ENCODE measurements around the gene BANK1. TPM values are rescaled to one million over a fixed set of nuclear protein-coding genes. Genes with fewer than 3 reads are reported as not detected.

Gene BANK1
- total and polyA plus RNA-seq, 10 of the 15 experiments (the other 5 are each of a cell fraction or from before 2014, with no cell fraction given): 0.13 to 2.1 (median 0.42) TPM

GRCh38 chr4:102064747-102065442 is 274.4 kb downstream of the BANK1 start:
- CTCF ChIA-PET: no interaction called here
- intact Hi-C loops (cut with micrococcal nuclease; ENCODE audit: unreplicated experiment): no loop called here

DNA sequence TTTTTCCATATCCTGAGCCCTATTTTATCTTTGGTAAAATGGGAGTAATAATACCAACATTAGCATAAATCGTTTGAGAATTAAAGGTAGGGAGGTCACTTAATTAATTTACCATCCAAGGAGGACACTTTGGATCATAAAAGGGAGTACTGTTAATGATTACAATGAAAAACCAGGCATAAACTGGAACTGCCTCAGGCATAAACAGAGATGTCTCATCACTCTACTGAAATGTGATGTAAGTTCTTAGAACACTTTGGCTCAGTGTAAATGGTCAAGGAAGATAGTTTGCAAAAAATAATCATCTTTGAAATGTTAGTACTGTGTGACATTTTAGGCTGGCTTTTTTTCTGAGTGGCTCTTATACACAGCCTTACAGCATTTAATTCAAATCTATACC is 286.1 kb downstream of the BANK1 start:
- CTCF ChIA-PET: no interaction called here
- RAD21 ChIA-PET (ENCODE audit: unreplicated experiment): no interaction called here
- FAIRE-seq (no peak), DNase-seq (ENCODE audit: low read depth, low spot score) (no peak), ATAC-seq (no peak)
- Histone ChIP-seq H3K27me3 (replicated peaks in 1 of 2; ENCODE audit: control insufficient read depth in 2 of 2, insufficient read depth in 2 of 2, low read length in 1 of 2) (no peaks in the 10 kb centered on the region), H3K79me2 (ENCODE audit: control insufficient read depth, insufficient read depth, low read length) (no peaks in the 10 kb centered on the region), H4K20me1 (ENCODE audit: control insufficient read depth, insufficient read depth) (no peaks in the 10 kb centered on the region), H3K9ac (ENCODE audit: control insufficient read depth, insufficient read depth, low read length) (no peak overlapping the region), H3K4me2 (ENCODE audit: control insufficient read depth, insufficient read depth) (no peak overlapping the region), H2AFZ (ENCODE audit: control insufficient read depth, low read depth, low read length) (no peak overlapping the region), H3K27ac (ENCODE audit: control insufficient read depth, insufficient read depth) (no peak overlapping the region), H3K36me3 (ENCODE audit: control insufficient read depth in 2 of 2, insufficient read depth in 2 of 2, low read length in 1 of 2) (no peaks in the 10 kb centered on the region), H3K4me1 (ENCODE audit: control insufficient read depth, insufficient read depth, low read length) (no peaks in the 10 kb centered on the region), H3K9me3 (replicated peaks; ENCODE audit: control insufficient read depth, insufficient read depth, low read length) (no peaks in the 10 kb centered on the region), H3K4me3 (no peak overlapping the region)
- POLR2A ChIA-PET: no interaction called here
- SMC1A ChIA-PET (ENCODE audit: uncharacterized antibody, unreplicated experiment): no interaction called here
- BruUV-seq (replicated peaks): no TSS peak
- TF ChIP-seq MTA2 (IDR thresholded peaks at IDR 0.05; ENCODE audit: low read depth): no peak
- TF ChIP-seq FOXM1 (IDR thresholded peaks at IDR 0.05; ENCODE audit: low read depth, low read length): no peak
- in situ Hi-C loops (cut with MboI) (no loop called here), intact Hi-C loops (cut with micrococcal nuclease; ENCODE audit: unreplicated experiment) (no loop called here)
- 0% methylated on average over 1 of the region's 1 CpG for WGBS (ENCODE audit: insufficient coverage, insufficient replicate concordance, low lambda C conversion rate, missing lambda C conversion rate)

More at GRCh38 chr4:102064747-102065442, 274.4 kb downstream of the BANK1 start:
- TF ChIP-seq CREB1 (IDR thresholded peaks at IDR 0.05; ENCODE audit: low read depth) (no peak), ESRRA (IDR thresholded peaks at IDR 0.05; ENCODE audit: low read length) (no peak), PAX8 (IDR thresholded peaks at IDR 0.05) (no peak)
- TF ChIP-seq, protein P1, sequence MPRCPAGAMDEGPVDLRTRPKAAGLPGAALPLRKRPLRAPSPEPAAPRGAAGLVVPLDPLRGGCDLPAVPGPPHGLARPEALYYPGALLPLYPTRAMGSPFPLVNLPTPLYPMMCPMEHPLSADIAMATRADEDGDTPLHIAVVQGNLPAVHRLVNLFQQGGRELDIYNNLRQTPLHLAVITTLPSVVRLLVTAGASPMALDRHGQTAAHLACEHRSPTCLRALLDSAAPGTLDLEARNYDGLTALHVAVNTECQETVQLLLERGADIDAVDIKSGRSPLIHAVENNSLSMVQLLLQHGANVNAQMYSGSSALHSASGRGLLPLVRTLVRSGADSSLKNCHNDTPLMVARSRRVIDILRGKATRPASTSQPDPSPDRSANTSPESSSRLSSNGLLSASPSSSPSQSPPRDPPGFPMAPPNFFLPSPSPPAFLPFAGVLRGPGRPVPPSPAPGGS (IDR thresholded peaks at IDR 0.05; ENCODE audit: borderline replicate concordance, insufficient read depth, low read depth, low read length, poor library complexity, severe bottlenecking): no peak
- no peak for FAIRE-seq
- POLR2A ChIA-PET: no interaction called here
- DNase-seq (ENCODE audit: low read depth, low spot score): no peak
- no peaks in the 10 kb centered on the region for H4K20me1 ChIP-seq (ENCODE audit: control insufficient read depth, insufficient read depth)
- no peak overlapping the region for H3K9ac ChIP-seq (ENCODE audit: control insufficient read depth, insufficient read depth, low read length)
- RAD21 ChIA-PET (ENCODE audit: unreplicated experiment): no interaction called here
- no peaks in the 10 kb centered on the region for H3K79me2 ChIP-seq (ENCODE audit: control insufficient read depth, insufficient read depth, low read length)
- H3K4me3 ChIP-seq: no peak overlapping the region
- no peak overlapping the region for H2AFZ ChIP-seq (ENCODE audit: control insufficient read depth, low read depth, low read length)
- H3K36me3 ChIP-seq (ENCODE audit: control insufficient read depth in 2 of 2, insufficient read depth in 2 of 2, low read length in 1 of 2): no peaks in the 10 kb centered on the region
- no peak overlapping the region for H3K4me2 ChIP-seq (ENCODE audit: control insufficient read depth, insufficient read depth)
- in situ Hi-C loops (cut with MboI): no loop called here
- H3K27me3 ChIP-seq (replicated peaks in 1 of 2; ENCODE audit: control insufficient read depth in 2 of 2, insufficient read depth in 2 of 2, low read length in 1 of 2): no peaks in the 10 kb centered on the region
- BruUV-seq (replicated peaks): no TSS peak
- no peaks in the 10 kb centered on the region for H3K9me3 ChIP-seq (replicated peaks; ENCODE audit: control insufficient read depth, insufficient read depth, low read length)
- H3K4me1 ChIP-seq (ENCODE audit: control insufficient read depth, insufficient read depth, low read length): no peaks in the 10 kb centered on the region
- ATAC-seq: no peak
- SMC1A ChIA-PET (ENCODE audit: uncharacterized antibody, unreplicated experiment): no interaction called here
- H3K27ac ChIP-seq (ENCODE audit: control insufficient read depth, insufficient read depth): no peak overlapping the region

Measured in GM12878 (cell line).